ENCODE data around the gene GALNT10. TPM values are rescaled to one million over a fixed set of nuclear protein-coding genes. Genes with fewer than 3 reads are reported as not detected.

GALNT10 gene
- total RNA-seq, 1 donor from 2014 or later = 10.2 TPM

GRCh38 chr5:154215571-154216325 lies 25.2 kb downstream of the GALNT10 start:
- H3K4me2 ChIP-seq = no peak overlapping the region
- H3K9me3 Mint-ChIP-seq = no peaks in the 10 kb centered on the region
- peaks cover 16% of the 10 kb centered on the region for H3K36me3 Mint-ChIP-seq

GRCh38 chr5:154217462-154217861 lies 26.9 kb downstream of the GALNT10 start:
- no peak overlapping the region for H3K27ac ChIP-seq
- Mint-ChIP-seq H3K27me3 (ENCODE audit: insufficient read depth, low read depth) (peaks cover 5% of the 10 kb centered on the region), H3K4me1 (peaks cover 20% of the 10 kb centered on the region), H3K4me3 (no peak overlapping the region), H3K36me3 (peaks cover 13% of the 10 kb centered on the region), H3K27ac (no peak overlapping the region), H3K9me3 (no peaks in the 10 kb centered on the region)
- H2AFZ ChIP-seq (replicated peaks) = no peak overlapping the region
- TF ChIP-seq EZH2 (IDR thresholded peaks at IDR 0.05) (no peak), EZH2phosphoT487 (IDR thresholded peaks at IDR 0.05) (no peak)
- TF ChIP-seq, protein P1, sequence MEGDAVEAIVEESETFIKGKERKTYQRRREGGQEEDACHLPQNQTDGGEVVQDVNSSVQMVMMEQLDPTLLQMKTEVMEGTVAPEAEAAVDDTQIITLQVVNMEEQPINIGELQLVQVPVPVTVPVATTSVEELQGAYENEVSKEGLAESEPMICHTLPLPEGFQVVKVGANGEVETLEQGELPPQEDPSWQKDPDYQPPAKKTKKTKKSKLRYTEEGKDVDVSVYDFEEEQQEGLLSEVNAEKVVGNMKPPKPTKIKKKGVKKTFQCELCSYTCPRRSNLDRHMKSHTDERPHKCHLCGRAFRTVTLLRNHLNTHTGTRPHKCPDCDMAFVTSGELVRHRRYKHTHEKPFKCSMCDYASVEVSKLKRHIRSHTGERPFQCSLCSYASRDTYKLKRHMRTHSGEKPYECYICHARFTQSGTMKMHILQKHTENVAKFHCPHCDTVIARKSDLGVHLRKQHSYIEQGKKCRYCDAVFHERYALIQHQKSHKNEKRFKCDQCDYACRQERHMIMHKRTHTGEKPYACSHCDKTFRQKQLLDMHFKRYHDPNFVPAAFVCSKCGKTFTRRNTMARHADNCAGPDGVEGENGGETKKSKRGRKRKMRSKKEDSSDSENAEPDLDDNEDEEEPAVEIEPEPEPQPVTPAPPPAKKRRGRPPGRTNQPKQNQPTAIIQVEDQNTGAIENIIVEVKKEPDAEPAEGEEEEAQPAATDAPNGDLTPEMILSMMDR (IDR thresholded peaks at IDR 0.05) = no peak
- peaks cover 10% of the 10 kb centered on the region for H3K4me1 ChIP-seq
- no peak overlapping the region for H3K4me3 ChIP-seq
- no peak overlapping the region for H3K4me2 ChIP-seq
- no peaks in the 10 kb centered on the region for H3K27me3 ChIP-seq
- H3K36me3 ChIP-seq = no peaks in the 10 kb centered on the region
- H3K9ac ChIP-seq = no peak overlapping the region
- no peaks in the 10 kb centered on the region for H3K9me3 ChIP-seq (ENCODE audit: low read depth)
- no peak for DNase-seq (ENCODE audit: low spot score)
- H3K79me2 ChIP-seq (ENCODE audit: low read depth) = no peaks in the 10 kb centered on the region
- H4K20me1 ChIP-seq (ENCODE audit: low read depth) = no peaks in the 10 kb centered on the region
- H3F3A ChIP-seq (ENCODE audit: low read depth) = no peaks in the 10 kb centered on the region

More at GRCh38 chr5:154215571-154216325, 25.2 kb downstream of the GALNT10 start:
- Histone ChIP-seq H3K27ac (no peak overlapping the region), H3K79me2 (ENCODE audit: low read depth) (no peaks in the 10 kb centered on the region), H3K27me3 (no peaks in the 10 kb centered on the region), H3K36me3 (no peaks in the 10 kb centered on the region), H3K9me3 (ENCODE audit: low read depth) (no peaks in the 10 kb centered on the region), H2AFZ (replicated peaks) (no peak overlapping the region), H3K4me3 (no peak overlapping the region), H3K9ac (no peak overlapping the region), H4K20me1 (ENCODE audit: low read depth) (no peaks in the 10 kb centered on the region), H3F3A (ENCODE audit: low read depth) (no peaks in the 10 kb centered on the region), H3K4me1 (no peaks in the 10 kb centered on the region)
- DNase-seq (ENCODE audit: low spot score) = no peak
- Mint-ChIP-seq H3K4me1 (peaks cover 16% of the 10 kb centered on the region), H3K27ac (no peak overlapping the region), H3K27me3 (ENCODE audit: insufficient read depth, low read depth) (peaks cover 5% of the 10 kb centered on the region), H3K4me3 (no peak overlapping the region)
- TF ChIP-seq EZH2 (IDR thresholded peaks at IDR 0.05) = no peak
- TF ChIP-seq, protein P1 (IDR thresholded peaks at IDR 0.05) = no peak
- TF ChIP-seq EZH2phosphoT487 (IDR thresholded peaks at IDR 0.05) = no peak

DNA sequence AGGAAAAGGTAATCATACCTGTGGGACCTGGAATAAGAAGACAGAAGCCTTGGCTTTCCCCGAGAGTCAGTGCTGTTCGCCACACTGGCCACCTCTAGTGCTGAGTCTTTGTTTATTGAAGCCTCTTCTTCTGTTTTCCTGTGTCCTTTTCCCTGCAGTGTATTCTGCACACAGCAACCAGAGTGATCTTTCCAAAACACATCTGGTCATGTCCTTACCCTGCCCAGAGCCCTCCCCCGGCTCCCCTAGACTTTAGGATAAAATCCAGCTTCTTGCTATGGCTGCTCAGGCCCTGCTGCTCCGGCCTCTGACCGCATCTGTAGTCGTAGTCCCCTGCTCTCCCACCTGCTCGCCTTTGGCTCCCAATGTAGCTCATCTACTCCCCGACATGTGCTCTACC lies 28.3 kb downstream of the GALNT10 start:
- Histone ChIP-seq H3K4me3 (no peak overlapping the region), H3K27me3 (no peaks in the 10 kb centered on the region), H3K4me1 (peaks cover 10% of the 10 kb centered on the region), H3K36me3 (no peaks in the 10 kb centered on the region), H3K79me2 (ENCODE audit: low read depth) (no peaks in the 10 kb centered on the region), H4K20me1 (ENCODE audit: low read depth) (no peaks in the 10 kb centered on the region), H3K4me2 (no peak overlapping the region), H3K9ac (no peak overlapping the region), H3K27ac (no peak overlapping the region), H3F3A (ENCODE audit: low read depth) (no peaks in the 10 kb centered on the region), H2AFZ (replicated peaks) (no peak overlapping the region), H3K9me3 (ENCODE audit: low read depth) (no peaks in the 10 kb centered on the region)
- peak overlapping the region; percentile 65 for H3K27ac Mint-ChIP-seq
- H3K9me3 Mint-ChIP-seq = no peaks in the 10 kb centered on the region
- H3K36me3 Mint-ChIP-seq = peaks cover 17% of the 10 kb centered on the region
- peaks cover 20% of the 10 kb centered on the region for H3K4me1 Mint-ChIP-seq
- no peak for TF ChIP-seq EZH2phosphoT487 (IDR thresholded peaks at IDR 0.05)
- no peak for TF ChIP-seq EZH2 (IDR thresholded peaks at IDR 0.05)
- TF ChIP-seq, protein P1 (IDR thresholded peaks at IDR 0.05) = no peak
- no peak for DNase-seq (ENCODE audit: low spot score)
- H3K27me3 Mint-ChIP-seq (ENCODE audit: insufficient read depth, low read depth) = peaks cover 5% of the 10 kb centered on the region
- no peak overlapping the region for H3K4me3 Mint-ChIP-seq
